GM23338 (cell line): ENCODE measurements around the gene LRBA. TPM values are rescaled to one million over a fixed set of nuclear protein-coding genes. Genes with fewer than 3 reads are reported as not detected.

ENCODE experiments used
- ATAC-seq: fragments of 200-7000 bp; cut with Tn5 transposase; 3 replicates; pipeline ENCODE4 v1.9.1; 2020
- DNase-seq: peaks from one replicate; pipeline ENCODE4 v3.0.0-alpha.2; 2015; ENCODE audit warnings: low spot score
- H2AFZ ChIP-seq: fragments of 200-600 bp; sonication (generic); 2 replicates; pipeline ENCODE4 v1.8.0; 2016; ENCODE audit warnings: antibody characterized with exemption, mild to moderate bottlenecking, moderate library complexity
- H3F3A ChIP-seq: fragments of 200-600 bp; sonication (generic); replicated peaks from 2 replicates; pipeline ENCODE4 v1.8.0; 2017; ENCODE audit warnings: antibody characterized with exemption, mixed run types, low read depth
- H3K27ac ChIP-seq: fragments of 200-600 bp; sonication (generic); 2 replicates; pipeline ENCODE4 v1.6.1; 2016; ENCODE audit warnings: low read depth
- H3K27me3 ChIP-seq: fragments of 200-600 bp; sonication (generic); 2 replicates; pipeline ENCODE4 v1.8.0; 2016; ENCODE audit warnings: mild to moderate bottlenecking, mixed run types, moderate library complexity; ENCODE audit not compliant: insufficient read depth
- H3K36me3 ChIP-seq: fragments of 200-600 bp; sonication (generic); 2 replicates; pipeline ENCODE4 v1.8.0; 2016; ENCODE audit warnings: mild to moderate bottlenecking; ENCODE audit not compliant: insufficient read depth
- H3K4me1 ChIP-seq: fragments of 200-600 bp; sonication (generic); 2 replicates; pipeline ENCODE4 v1.8.0; 2016; ENCODE audit warnings: mild to moderate bottlenecking, moderate library complexity; ENCODE audit not compliant: insufficient read depth
- H3K4me2 ChIP-seq: fragments of 200-600 bp; sonication (generic); 2 replicates; pipeline ENCODE4 v1.7.1; 2017; ENCODE audit warnings: mixed run types
- H3K4me3 ChIP-seq: fragments of 200-600 bp; sonication (generic); 2 replicates; pipeline ENCODE4 v1.6.1; 2016; ENCODE audit warnings: mixed run types
- H3K79me2 ChIP-seq: fragments of 200-600 bp; sonication (generic); replicated peaks from 2 replicates; pipeline ENCODE4 v1.8.0; 2017; ENCODE audit warnings: mild to moderate bottlenecking; ENCODE audit not compliant: insufficient read depth
- H3K9me2 ChIP-seq: fragments of 200-600 bp; sonication (generic); 2 replicates; pipeline ENCODE4 v1.8.0; 2017; ENCODE audit not compliant: insufficient read depth
- H4K20me1 ChIP-seq: fragments of 200-600 bp; sonication (generic); replicated peaks from 2 replicates; pipeline ENCODE4 v1.8.0; 2017; ENCODE audit warnings: mild to moderate bottlenecking; ENCODE audit not compliant: insufficient read depth
- H3K27ac Mint-ChIP-seq: 2 replicates; pipeline ENCODE4 v1.8.0; 2020; ENCODE audit warnings: inconsistent platforms, mild to moderate bottlenecking, moderate library complexity, mixed read lengths
- H3K27me3 Mint-ChIP-seq: 3 replicates; pipeline ENCODE4 v1.8.0; 2022; ENCODE audit warnings: low read depth, mild to moderate bottlenecking, moderate library complexity, mixed read lengths, inconsistent platforms; ENCODE audit not compliant: insufficient read depth, poor library complexity
- H3K36me3 Mint-ChIP-seq: 3 replicates; pipeline ENCODE4 v1.8.0; 2021; ENCODE audit warnings: low read depth, mild to moderate bottlenecking, inconsistent platforms, moderate library complexity, mixed read lengths
- H3K4me1 Mint-ChIP-seq: 3 replicates; pipeline ENCODE4 v1.8.0; 2020; ENCODE audit warnings: mild to moderate bottlenecking, inconsistent platforms, mixed read lengths
- H3K4me3 Mint-ChIP-seq: 3 replicates; pipeline ENCODE4 v1.8.0; 2021; ENCODE audit warnings: moderate library complexity, mild to moderate bottlenecking, inconsistent platforms, mixed read lengths
- H3K9me3 Mint-ChIP-seq: 3 replicates; pipeline ENCODE4 v1.8.0; 2020; ENCODE audit warnings: moderate library complexity, mild to moderate bottlenecking, inconsistent platforms, mixed read lengths
- CREB1 ChIP-seq: fragments of 250-450 bp; sonication (Bioruptor Pico); IDR thresholded peaks from 2 replicates; pipeline ENCODE4 v1.5.0; 2020; ENCODE audit warnings: low read depth, mild to moderate bottlenecking, moderate library complexity
- EZH2 ChIP-seq: fragments of 200-600 bp; sonication (generic); IDR thresholded peaks from one replicate; pipeline ENCODE4 v1.8.0; 2017; ENCODE audit warnings: antibody characterized with exemption, mild to moderate bottlenecking, low read depth; ENCODE audit not compliant: unreplicated experiment
- JUNB ChIP-seq: IDR thresholded peaks from one replicate; pipeline ENCODE4 v1.6.1; 2016; ENCODE audit warnings: antibody characterized with exemption; ENCODE audit not compliant: unreplicated experiment
- NANOG ChIP-seq: IDR thresholded peaks from 2 replicates; pipeline ENCODE4 v1.6.1; 2016; ENCODE audit warnings: antibody characterized with exemption, borderline replicate concordance
- STAT1 ChIP-seq: IDR thresholded peaks from one replicate; pipeline ENCODE4 v1.6.1; 2016; ENCODE audit warnings: antibody characterized with exemption; ENCODE audit not compliant: unreplicated experiment
- ZNF114 ChIP-seq: fragments of 250-450 bp; sonication (Bioruptor Pico); IDR thresholded peaks from 2 replicates; pipeline ENCODE4 v1.5.0; 2020; ENCODE audit warnings: mild to moderate bottlenecking, moderate library complexity
- ZNF331 ChIP-seq: fragments of 250-450 bp; sonication (Bioruptor Pico); IDR thresholded peaks from 2 replicates; pipeline ENCODE4 v1.5.0; 2020; ENCODE audit warnings: low read depth, mild to moderate bottlenecking, moderate library complexity
- polyA plus RNA-seq: library from polyadenylated mRNA; unstranded; fragments of >200 nt; fragmentation: Nextera tagmentation; extraction: Ambion mirVana; gene quantifications from 2 replicates; pipeline ENCODE4 v1.2.1, GENCODE V29; 2016
- total RNA-seq: library from RNA; depleted of rRNA; stranded (reverse); fragments of >200 nt; shearing (Covaris generic); gene quantifications from 2 replicates; pipeline ENCODE4 v1.2.3, GENCODE V29; 2014
- TF ChIP-seq, protein P1 (sequence below), 2 experiments: fragments of 200-600 bp in 1 of 2; sonication (generic) in 1 of 2; conservative IDR thresholded peaks; 2 replicates each; pipeline versions ENCODE4 v1.5.1 to v1.6.1; 2016 to 2017; ENCODE audit warnings: antibody characterized with exemption in 2 of 2, low read depth in 2 of 2, mild to moderate bottlenecking in 2 of 2, moderate library complexity in 1 of 2
- TF ChIP-seq, protein P2 (sequence below): fragments of 250-450 bp; sonication (Bioruptor Pico); IDR thresholded peaks from 2 replicates; pipeline ENCODE4 v1.5.0; 2020; ENCODE audit warnings: mild to moderate bottlenecking, moderate library complexity
- TF ChIP-seq, protein P3 (sequence below): IDR thresholded peaks from one replicate; pipeline ENCODE4 v1.6.1; 2018; ENCODE audit warnings: antibody characterized with exemption; ENCODE audit not compliant: unreplicated experiment

Gene LRBA
- total and polyA plus RNA-seq, 2 experiments from 2014 or later, result 23.3 to 126 TPM

DNA sequence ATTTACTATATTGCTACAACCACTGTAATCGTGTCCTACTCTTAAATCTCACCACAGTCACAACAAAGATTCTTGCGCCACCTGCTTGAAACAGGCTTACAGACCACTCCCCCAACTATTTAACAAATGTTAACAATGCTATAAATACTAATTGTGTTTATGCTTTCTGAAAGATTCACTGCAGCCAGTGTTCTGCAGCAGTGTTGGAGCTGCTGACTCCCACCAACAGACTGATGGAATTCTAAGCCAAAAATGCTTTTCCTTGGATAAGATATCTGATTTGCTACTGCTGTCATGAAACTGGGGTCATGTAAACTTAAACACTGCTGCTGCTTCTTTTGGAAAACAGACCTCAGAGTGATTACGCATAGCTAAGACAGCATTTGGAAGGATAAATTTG lies 677.4 kb downstream of the LRBA start (continued):
- TF ChIP-seq, protein P1, sequence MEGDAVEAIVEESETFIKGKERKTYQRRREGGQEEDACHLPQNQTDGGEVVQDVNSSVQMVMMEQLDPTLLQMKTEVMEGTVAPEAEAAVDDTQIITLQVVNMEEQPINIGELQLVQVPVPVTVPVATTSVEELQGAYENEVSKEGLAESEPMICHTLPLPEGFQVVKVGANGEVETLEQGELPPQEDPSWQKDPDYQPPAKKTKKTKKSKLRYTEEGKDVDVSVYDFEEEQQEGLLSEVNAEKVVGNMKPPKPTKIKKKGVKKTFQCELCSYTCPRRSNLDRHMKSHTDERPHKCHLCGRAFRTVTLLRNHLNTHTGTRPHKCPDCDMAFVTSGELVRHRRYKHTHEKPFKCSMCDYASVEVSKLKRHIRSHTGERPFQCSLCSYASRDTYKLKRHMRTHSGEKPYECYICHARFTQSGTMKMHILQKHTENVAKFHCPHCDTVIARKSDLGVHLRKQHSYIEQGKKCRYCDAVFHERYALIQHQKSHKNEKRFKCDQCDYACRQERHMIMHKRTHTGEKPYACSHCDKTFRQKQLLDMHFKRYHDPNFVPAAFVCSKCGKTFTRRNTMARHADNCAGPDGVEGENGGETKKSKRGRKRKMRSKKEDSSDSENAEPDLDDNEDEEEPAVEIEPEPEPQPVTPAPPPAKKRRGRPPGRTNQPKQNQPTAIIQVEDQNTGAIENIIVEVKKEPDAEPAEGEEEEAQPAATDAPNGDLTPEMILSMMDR (conservative IDR thresholded peaks at IDR 0.05; ENCODE audit: low read depth in 2 of 2), result 0 out of 4 replicates have a peak, but pooled peaks of 1 of the 2 experiments have one; percentile 3

GRCh38 chr4:150336676-150337412 lies 678.2 kb downstream of the LRBA start:
- no peak overlapping the region for H3K4me3 Mint-ChIP-seq
- no peaks in the 10 kb centered on the region; the same call in 2 of the 3 replicates for H3K9me3 Mint-ChIP-seq
- H3K27me3 Mint-ChIP-seq, result peaks cover 2% of the 10 kb centered on the region
- TF ChIP-seq, protein P2, sequence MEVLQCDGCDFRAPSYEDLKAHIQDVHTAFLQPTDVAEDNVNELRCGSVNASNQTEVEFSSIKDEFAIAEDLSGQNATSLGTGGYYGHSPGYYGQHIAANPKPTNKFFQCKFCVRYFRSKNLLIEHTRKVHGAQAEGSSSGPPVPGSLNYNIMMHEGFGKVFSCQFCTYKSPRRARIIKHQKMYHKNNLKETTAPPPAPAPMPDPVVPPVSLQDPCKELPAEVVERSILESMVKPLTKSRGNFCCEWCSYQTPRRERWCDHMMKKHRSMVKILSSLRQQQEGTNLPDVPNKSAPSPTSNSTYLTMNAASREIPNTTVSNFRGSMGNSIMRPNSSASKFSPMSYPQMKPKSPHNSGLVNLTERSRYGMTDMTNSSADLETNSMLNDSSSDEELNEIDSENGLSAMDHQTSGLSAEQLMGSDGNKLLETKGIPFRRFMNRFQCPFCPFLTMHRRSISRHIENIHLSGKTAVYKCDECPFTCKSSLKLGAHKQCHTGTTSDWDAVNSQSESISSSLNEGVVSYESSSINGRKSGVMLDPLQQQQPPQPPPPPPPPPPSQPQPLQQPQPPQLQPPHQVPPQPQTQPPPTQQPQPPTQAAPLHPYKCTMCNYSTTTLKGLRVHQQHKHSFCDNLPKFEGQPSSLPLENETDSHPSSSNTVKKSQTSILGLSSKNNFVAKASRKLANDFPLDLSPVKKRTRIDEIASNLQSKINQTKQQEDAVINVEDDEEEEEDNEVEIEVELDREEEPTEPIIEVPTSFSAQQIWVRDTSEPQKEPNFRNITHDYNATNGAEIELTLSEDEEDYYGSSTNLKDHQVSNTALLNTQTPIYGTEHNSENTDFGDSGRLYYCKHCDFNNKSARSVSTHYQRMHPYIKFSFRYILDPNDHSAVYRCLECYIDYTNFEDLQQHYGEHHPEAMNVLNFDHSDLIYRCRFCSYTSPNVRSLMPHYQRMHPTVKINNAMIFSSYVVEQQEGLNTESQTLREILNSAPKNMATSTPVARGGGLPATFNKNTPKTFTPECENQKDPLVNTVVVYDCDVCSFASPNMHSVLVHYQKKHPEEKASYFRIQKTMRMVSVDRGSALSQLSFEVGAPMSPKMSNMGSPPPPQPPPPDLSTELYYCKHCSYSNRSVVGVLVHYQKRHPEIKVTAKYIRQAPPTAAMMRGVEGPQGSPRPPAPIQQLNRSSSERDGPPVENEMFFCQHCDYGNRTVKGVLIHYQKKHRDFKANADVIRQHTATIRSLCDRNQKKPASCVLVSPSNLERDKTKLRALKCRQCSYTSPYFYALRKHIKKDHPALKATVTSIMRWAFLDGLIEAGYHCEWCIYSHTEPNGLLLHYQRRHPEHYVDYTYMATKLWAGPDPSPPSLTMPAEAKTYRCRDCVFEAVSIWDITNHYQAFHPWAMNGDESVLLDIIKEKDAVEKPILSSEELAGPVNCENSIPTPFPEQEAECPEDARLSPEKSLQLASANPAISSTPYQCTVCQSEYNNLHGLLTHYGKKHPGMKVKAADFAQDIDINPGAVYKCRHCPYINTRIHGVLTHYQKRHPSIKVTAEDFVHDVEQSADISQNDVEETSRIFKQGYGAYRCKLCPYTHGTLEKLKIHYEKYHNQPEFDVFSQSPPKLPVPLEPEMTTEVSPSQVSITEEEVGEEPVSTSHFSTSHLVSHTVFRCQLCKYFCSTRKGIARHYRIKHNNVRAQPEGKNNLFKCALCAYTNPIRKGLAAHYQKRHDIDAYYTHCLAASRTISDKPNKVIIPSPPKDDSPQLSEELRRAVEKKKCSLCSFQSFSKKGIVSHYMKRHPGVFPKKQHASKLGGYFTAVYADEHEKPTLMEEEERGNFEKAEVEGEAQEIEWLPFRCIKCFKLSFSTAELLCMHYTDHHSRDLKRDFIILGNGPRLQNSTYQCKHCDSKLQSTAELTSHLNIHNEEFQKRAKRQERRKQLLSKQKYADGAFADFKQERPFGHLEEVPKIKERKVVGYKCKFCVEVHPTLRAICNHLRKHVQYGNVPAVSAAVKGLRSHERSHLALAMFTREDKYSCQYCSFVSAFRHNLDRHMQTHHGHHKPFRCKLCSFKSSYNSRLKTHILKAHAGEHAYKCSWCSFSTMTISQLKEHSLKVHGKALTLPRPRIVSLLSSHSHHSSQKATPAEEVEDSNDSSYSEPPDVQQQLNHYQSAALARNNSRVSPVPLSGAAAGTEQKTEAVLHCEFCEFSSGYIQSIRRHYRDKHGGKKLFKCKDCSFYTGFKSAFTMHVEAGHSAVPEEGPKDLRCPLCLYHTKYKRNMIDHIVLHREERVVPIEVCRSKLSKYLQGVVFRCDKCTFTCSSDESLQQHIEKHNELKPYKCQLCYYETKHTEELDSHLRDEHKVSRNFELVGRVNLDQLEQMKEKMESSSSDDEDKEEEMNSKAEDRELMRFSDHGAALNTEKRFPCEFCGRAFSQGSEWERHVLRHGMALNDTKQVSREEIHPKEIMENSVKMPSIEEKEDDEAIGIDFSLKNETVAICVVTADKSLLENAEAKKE (CRISPR knock-in tag), result no peak
- TF ChIP-seq EZH2, result no peak
- TF ChIP-seq ZNF114, result no peak
- no peak for TF ChIP-seq STAT1
- no peak for TF ChIP-seq JUNB
- no peak for TF ChIP-seq NANOG
- no peak for TF ChIP-seq ZNF331 (CRISPR knock-in tag)
- TF ChIP-seq CREB1 (CRISPR knock-in tag), result no peak
- TF ChIP-seq, protein P3, sequence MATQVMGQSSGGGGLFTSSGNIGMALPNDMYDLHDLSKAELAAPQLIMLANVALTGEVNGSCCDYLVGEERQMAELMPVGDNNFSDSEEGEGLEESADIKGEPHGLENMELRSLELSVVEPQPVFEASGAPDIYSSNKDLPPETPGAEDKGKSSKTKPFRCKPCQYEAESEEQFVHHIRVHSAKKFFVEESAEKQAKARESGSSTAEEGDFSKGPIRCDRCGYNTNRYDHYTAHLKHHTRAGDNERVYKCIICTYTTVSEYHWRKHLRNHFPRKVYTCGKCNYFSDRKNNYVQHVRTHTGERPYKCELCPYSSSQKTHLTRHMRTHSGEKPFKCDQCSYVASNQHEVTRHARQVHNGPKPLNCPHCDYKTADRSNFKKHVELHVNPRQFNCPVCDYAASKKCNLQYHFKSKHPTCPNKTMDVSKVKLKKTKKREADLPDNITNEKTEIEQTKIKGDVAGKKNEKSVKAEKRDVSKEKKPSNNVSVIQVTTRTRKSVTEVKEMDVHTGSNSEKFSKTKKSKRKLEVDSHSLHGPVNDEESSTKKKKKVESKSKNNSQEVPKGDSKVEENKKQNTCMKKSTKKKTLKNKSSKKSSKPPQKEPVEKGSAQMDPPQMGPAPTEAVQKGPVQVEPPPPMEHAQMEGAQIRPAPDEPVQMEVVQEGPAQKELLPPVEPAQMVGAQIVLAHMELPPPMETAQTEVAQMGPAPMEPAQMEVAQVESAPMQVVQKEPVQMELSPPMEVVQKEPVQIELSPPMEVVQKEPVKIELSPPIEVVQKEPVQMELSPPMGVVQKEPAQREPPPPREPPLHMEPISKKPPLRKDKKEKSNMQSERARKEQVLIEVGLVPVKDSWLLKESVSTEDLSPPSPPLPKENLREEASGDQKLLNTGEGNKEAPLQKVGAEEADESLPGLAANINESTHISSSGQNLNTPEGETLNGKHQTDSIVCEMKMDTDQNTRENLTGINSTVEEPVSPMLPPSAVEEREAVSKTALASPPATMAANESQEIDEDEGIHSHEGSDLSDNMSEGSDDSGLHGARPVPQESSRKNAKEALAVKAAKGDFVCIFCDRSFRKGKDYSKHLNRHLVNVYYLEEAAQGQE, result no peak
- TF ChIP-seq, protein P1 (conservative IDR thresholded peaks at IDR 0.05; ENCODE audit: low read depth in 2 of 2), result no peak

More at GRCh38 chr4:150336676-150337412, 678.2 kb downstream of the LRBA start:
- H2AFZ ChIP-seq, result no peak overlapping the region
- H3K36me3 Mint-ChIP-seq, result 0 out of 3 replicates have a peak, but pooled peaks cover 2% of the 10 kb centered on the region
- no peak overlapping the region for H3K4me3 ChIP-seq
- H3K4me2 ChIP-seq, result no peak overlapping the region
- no peaks in the 10 kb centered on the region for H3K9me2 ChIP-seq
- no peak overlapping the region for H3K27ac Mint-ChIP-seq
- no peaks in the 10 kb centered on the region for H3K27me3 ChIP-seq
- peaks cover 12% of the 10 kb centered on the region for H3K4me1 Mint-ChIP-seq
- no peaks in the 10 kb centered on the region for H3F3A ChIP-seq
- H3K27ac ChIP-seq, result no peak overlapping the region
- ATAC-seq (no peak), DNase-seq (no peak)
- H3K36me3 ChIP-seq, result no peaks in the 10 kb centered on the region
- no peaks in the 10 kb centered on the region for H4K20me1 ChIP-seq
- H3K79me2 ChIP-seq, result no peaks in the 10 kb centered on the region
- peaks cover 12% of the 10 kb centered on the region for H3K4me1 ChIP-seq
